HG03565 (cell line): ENCODE measurements around the gene FAM184A.
"Not testable (repeated sequence)": the region's sequence is repeated elsewhere in the genome, so short reads cannot be mapped to it uniquely, and the experiment has no call there.

Experiments used
- ATAC-seq: cut with Tn5 transposase; IDR thresholded peaks from one replicate; pipeline ENCODE4 v1.9.1; 2021; ENCODE audit warnings: mild to moderate bottlenecking, moderate library complexity; ENCODE audit not compliant: unreplicated experiment

The FAM184A gene

DNA sequence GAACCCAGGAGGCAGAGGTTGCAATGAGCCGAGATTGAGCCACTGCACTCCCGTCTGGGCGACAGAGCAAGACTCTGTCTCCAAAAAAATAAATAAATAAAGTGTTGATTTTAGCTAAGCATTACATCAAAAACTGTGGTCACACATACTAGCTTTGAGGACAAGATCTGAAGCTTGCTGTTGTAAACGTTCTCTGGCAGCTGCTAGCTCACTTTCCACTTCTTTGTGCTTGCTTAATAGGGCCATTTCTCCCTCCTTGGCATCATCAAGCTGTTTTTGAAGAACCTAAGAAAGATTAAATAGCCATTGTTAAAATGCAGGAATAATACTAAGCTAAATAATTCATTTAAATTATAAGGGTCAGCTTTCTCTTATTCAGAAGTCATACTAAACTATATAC is 55.7 kb downstream of the FAM184A start:
- no peak for ATAC-seq

DNA sequence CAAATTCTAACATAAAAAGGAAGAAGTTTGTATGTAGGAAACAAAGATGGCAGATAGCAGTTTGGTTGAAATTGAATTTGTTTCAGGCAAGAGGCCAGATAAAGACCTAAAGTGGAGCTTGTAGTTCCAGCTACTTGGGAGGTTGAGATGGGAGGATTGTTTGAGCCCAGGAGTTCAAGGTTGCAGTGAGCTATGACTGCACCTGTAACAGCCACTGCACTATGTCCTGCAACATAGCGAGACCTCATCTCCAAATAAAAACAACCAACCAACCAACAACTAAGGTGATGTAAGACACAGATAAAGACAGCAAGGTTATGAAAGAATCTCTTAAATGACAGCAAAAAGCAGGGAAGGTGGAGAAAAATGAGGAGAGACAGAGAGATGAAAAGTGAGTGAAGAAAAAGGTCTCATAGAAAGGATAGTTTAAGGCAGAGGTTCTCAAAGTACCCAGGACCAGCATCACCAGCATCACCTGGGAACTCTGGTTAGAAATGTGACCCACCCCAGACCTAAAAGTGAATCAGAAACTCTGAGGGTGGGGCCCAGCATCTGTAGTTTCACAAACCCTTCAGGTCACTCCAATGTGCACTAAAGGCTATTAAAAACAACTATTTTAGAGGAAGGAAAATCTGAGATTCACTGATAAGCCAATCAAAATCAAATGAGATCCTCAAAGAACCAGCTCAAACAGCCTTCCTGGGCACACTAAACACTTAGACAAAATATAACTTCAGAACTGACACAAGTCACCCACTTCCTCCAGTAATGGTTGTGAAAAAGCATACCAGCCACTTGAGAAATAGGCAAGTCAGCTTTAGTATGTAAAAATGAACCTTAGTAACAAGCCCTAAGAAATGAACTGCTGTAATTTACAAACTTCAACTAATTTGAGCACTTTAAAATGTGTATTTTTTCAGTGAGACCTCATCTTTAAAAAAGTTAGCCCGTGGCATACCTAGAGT is 57.6 kb downstream of the FAM184A start:
- no peak for ATAC-seq

DNA sequence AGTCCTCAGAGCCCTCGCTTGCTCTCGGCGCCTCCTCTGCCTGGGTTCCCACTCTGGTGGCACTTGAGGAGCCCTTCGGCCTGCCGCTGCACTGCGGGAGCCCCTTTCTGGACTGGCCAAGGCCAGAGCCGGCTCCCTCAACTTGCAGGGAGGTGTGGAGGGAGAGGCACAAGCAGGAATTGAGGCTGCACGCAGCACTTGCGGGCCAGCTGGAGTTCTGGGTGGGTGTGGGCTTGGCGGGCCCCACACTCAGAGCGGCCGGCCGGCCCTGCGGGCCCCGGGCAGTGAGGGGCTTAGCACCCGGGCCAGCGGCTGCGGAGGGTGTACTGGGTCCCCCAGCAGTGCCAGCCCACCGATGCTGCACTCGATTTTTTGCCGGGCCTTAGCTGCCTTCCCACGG is 63.3 kb downstream of the FAM184A start:
- not testable (repeated sequence) for ATAC-seq

DNA sequence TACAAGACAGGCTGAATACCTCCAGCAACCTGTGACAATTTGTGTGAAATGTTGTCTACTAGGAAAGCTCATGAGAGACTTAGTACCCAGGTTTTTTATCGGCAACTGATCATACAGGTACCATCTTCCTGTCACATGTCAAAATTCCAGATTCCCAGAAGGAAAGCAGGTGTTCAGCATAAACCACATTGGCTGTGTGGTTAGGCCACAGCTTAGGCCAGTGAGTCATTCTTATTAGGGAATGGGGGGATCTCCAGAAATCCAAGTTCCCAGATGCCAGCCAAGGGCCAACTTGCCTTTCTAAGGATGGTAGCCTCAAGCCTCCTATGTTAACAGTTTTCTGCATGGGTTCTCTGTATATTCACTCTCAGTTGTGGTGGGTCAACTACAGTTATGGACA is 65.9 kb downstream of the FAM184A start:
- no peak for ATAC-seq

- not testable (repeated sequence) for ATAC-seq
Observed at GRCh38 chr6:119009266-119009665, 69.2 kb downstream of the FAM184A start.

DNA sequence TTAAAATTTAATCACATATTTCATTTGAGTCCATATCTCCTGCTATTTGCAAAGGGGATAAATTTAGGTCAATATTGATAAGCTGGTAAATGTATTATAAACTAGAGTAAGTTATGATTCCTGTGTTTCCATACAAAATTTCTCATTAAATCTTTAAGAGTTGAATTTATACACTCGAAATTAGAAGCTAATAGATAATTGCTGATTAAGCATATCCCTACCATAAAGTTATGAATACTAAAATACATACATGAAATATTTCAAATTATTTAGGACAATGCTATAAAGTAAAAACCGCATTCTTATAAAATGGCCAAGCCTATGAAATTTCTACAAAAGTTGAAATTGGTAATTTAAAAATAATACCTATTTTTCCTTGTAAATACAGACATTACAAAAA is 71.5 kb downstream of the FAM184A start:
- no peak for ATAC-seq

DNA sequence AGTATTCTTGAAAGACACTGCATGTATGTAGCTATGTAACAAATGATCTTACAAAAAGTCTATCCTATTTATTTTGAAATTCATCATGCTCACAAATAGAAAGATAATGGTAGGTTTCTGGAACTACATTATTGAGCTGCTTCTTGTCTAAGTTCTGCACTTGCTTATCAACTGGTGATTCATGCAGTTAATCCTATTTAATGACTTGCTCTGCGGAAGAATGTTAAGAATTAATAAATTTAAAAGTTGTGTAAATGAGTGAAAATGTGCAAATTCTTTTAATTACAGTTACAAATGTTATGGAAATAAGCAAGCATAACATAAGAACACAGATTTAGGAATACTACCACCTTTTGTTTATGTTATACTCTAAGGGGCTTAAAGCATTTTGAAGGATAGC is 76.4 kb downstream of the FAM184A start:
- no peak for ATAC-seq

GRCh38 chr6:118999494-119000040 is 78.9 kb downstream of the FAM184A start:
- no peak for ATAC-seq

DNA sequence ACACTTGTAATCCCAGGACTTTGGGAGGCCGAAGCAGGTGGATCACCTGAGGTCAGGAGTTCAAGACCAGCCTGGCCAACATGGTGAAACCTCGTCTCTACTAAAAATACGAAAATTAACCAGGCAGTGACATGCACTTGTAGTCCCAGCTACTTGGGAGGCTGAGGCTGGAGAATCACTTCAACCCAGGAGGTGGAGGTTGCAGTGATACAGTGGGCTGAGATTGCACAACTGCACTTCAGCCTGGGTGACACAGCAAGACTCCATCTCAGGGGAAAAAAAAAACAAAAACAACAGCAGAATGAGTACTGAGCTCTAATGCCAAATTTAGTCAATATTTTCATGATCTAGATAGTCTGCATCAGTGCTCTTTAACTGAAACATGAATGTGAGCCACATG is 81.0 kb downstream of the FAM184A start:
- ATAC-seq, result not testable (repeated sequence)

DNA sequence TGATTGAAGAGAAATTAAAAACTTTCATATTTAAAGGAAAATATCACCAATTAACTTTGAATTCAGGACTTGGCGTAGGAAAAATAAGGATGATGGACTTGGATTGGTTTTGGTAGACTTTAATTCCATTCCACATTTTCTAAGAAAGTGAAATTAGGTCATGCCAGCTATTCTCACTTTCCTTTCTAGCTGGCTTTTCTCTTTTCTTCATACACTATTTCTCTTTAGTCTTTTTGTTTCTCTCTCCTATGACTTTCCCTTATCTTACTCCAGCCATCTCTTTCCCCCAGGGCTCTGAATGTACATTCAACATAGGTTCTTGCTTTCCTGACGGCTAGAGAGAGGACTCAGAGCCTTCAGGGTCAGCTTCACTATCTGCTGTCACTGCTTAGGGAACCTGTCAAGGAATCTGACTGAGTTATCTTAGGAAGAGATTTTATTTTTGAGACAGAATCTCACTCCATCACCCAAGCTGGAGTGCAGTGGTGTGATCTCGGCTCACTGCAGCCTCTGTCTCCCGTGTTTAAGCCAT is 82.1 kb downstream of the FAM184A start:
- no peak for ATAC-seq

DNA sequence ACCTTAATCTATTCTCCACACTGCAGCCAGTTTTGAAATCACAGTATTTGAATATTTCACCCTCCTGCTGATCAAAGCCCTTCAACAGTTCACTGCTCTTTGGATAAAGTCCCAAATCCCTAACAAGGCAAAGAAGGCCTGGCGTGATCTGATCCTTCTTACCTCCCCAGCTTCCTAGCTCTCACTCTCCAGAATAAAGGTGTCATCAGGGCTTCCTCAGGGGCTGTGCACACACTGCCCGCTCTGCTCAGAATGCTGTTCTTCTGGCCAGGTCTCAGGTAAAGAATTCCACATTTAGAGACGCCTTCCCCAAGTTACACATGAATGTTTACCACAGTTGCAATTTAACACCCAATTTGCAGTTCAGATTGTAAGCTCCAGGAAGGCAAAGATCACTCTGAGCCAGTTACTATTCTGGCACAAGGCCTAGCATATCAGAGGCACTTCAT is 84.6 kb downstream of the FAM184A start:
- no peak for ATAC-seq

- ATAC-seq, result no peak
Observed at GRCh38 chr6:118993358-118993757, 85.1 kb downstream of the FAM184A start.

GRCh38 chr6:118992186-118992795 is 86.2 kb downstream of the FAM184A start:
- no peak for ATAC-seq

DNA sequence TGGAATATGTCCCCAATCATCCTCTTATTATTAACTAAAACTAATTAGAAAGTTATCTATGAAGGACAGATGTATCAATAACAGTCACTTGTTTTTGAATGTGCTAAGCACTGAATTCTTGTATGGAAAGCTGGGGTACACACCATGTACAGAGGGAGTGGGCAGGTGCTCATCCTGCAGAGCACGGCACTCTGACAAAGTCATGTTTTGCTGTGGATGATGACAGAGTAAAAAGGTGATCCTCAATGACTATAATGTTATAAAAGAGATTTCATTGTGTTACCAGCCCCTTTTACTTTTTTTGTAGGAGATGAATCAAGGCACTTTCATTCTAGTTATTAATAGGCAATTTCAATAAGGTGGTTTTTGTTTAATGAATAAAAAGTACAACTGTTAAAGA is 92.2 kb downstream of the FAM184A start:
- ATAC-seq, result no peak

- no peak for ATAC-seq
Observed at GRCh38 chr6:118985123-118985830, 93.2 kb downstream of the FAM184A start.

- no peak for ATAC-seq
Observed at GRCh38 chr6:118984342-118984741, 94.1 kb downstream of the FAM184A start.

DNA sequence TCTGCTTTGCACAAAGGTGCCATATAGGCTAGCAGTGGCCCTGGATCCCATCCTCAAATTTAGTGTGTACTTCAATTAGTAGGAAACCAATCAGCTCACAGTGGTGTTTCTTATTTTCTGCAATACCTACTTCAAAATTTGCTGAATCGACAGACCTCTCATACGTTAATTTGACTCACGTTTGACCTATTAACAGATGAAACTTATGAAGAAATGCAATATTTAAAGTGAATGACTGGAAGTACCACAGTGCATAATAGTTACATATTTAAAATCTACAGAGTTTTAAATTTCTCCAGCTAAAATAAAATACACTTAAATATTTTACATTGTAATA is 95.9 kb downstream of the FAM184A start:
- ATAC-seq, result no peak

GRCh38 chr6:118981884-118982574 is 96.4 kb downstream of the FAM184A start:
- no peak for ATAC-seq

- ATAC-seq, result no peak
Observed at GRCh38 chr6:118980063-118980462, 98.4 kb downstream of the FAM184A start.

- no peak for ATAC-seq
Observed at GRCh38 chr6:118974790-118975189, 103.7 kb downstream of the FAM184A start.

GRCh38 chr6:118971682-118972081 is 106.8 kb downstream of the FAM184A start:
- no peak for ATAC-seq
